ENCODE measurements around the gene FIS1.

DNA sequence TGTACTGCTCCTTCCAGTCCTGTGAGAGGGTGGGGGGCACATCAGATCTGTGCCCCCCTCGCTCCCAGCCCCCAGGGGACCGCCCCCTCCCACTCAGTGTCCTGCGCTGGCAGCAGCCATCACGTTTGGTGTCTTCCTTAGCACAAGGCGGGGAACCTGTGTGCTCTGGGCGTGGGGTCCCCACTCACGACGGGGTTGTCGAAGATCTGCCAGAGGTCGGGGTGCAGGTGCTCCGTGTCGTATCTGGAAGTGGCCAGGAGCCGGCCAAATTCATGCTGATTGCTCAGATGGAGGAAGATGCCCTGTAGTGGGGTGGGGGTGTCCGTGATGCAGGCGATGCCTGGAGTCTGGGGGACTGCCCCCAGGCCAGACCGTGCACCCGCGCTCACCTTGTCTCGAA, 34.7 kb downstream of the FIS1 start:
- TF ChIP-seq, protein P1, sequence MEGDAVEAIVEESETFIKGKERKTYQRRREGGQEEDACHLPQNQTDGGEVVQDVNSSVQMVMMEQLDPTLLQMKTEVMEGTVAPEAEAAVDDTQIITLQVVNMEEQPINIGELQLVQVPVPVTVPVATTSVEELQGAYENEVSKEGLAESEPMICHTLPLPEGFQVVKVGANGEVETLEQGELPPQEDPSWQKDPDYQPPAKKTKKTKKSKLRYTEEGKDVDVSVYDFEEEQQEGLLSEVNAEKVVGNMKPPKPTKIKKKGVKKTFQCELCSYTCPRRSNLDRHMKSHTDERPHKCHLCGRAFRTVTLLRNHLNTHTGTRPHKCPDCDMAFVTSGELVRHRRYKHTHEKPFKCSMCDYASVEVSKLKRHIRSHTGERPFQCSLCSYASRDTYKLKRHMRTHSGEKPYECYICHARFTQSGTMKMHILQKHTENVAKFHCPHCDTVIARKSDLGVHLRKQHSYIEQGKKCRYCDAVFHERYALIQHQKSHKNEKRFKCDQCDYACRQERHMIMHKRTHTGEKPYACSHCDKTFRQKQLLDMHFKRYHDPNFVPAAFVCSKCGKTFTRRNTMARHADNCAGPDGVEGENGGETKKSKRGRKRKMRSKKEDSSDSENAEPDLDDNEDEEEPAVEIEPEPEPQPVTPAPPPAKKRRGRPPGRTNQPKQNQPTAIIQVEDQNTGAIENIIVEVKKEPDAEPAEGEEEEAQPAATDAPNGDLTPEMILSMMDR (conservative IDR thresholded peaks at IDR 0.05; ENCODE audit: low read depth in 2 of 2): no peak
- TF ChIP-seq EZH2phosphoT487 (IDR thresholded peaks at IDR 0.05; ENCODE audit: unreplicated experiment): no peak
- TF ChIP-seq NANOG (IDR thresholded peaks at IDR 0.05; ENCODE audit: borderline replicate concordance): no peak
- TF ChIP-seq POLR2AphosphoS5 (IDR thresholded peaks at IDR 0.05; ENCODE audit: low read depth): no peak
- TF ChIP-seq EZH2 (IDR thresholded peaks at IDR 0.05; ENCODE audit: low read depth, unreplicated experiment): no peak
- TF ChIP-seq, protein P2, sequence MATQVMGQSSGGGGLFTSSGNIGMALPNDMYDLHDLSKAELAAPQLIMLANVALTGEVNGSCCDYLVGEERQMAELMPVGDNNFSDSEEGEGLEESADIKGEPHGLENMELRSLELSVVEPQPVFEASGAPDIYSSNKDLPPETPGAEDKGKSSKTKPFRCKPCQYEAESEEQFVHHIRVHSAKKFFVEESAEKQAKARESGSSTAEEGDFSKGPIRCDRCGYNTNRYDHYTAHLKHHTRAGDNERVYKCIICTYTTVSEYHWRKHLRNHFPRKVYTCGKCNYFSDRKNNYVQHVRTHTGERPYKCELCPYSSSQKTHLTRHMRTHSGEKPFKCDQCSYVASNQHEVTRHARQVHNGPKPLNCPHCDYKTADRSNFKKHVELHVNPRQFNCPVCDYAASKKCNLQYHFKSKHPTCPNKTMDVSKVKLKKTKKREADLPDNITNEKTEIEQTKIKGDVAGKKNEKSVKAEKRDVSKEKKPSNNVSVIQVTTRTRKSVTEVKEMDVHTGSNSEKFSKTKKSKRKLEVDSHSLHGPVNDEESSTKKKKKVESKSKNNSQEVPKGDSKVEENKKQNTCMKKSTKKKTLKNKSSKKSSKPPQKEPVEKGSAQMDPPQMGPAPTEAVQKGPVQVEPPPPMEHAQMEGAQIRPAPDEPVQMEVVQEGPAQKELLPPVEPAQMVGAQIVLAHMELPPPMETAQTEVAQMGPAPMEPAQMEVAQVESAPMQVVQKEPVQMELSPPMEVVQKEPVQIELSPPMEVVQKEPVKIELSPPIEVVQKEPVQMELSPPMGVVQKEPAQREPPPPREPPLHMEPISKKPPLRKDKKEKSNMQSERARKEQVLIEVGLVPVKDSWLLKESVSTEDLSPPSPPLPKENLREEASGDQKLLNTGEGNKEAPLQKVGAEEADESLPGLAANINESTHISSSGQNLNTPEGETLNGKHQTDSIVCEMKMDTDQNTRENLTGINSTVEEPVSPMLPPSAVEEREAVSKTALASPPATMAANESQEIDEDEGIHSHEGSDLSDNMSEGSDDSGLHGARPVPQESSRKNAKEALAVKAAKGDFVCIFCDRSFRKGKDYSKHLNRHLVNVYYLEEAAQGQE (IDR thresholded peaks at IDR 0.05; ENCODE audit: unreplicated experiment): no peak
- TF ChIP-seq CREB1 (CRISPR knock-in tag; IDR thresholded peaks at IDR 0.05; ENCODE audit: low read depth): no peak
- no peak for TF ChIP-seq ZNF331 (CRISPR knock-in tag; IDR thresholded peaks at IDR 0.05; ENCODE audit: low read depth)
- TF ChIP-seq STAT1 (IDR thresholded peaks at IDR 0.05; ENCODE audit: unreplicated experiment): no peak
- TF ChIP-seq JUNB (IDR thresholded peaks at IDR 0.05; ENCODE audit: unreplicated experiment): no peak
- no peak for TF ChIP-seq ZNF114 (CRISPR knock-in tag; IDR thresholded peaks at IDR 0.05)
- TF ChIP-seq, protein P3, sequence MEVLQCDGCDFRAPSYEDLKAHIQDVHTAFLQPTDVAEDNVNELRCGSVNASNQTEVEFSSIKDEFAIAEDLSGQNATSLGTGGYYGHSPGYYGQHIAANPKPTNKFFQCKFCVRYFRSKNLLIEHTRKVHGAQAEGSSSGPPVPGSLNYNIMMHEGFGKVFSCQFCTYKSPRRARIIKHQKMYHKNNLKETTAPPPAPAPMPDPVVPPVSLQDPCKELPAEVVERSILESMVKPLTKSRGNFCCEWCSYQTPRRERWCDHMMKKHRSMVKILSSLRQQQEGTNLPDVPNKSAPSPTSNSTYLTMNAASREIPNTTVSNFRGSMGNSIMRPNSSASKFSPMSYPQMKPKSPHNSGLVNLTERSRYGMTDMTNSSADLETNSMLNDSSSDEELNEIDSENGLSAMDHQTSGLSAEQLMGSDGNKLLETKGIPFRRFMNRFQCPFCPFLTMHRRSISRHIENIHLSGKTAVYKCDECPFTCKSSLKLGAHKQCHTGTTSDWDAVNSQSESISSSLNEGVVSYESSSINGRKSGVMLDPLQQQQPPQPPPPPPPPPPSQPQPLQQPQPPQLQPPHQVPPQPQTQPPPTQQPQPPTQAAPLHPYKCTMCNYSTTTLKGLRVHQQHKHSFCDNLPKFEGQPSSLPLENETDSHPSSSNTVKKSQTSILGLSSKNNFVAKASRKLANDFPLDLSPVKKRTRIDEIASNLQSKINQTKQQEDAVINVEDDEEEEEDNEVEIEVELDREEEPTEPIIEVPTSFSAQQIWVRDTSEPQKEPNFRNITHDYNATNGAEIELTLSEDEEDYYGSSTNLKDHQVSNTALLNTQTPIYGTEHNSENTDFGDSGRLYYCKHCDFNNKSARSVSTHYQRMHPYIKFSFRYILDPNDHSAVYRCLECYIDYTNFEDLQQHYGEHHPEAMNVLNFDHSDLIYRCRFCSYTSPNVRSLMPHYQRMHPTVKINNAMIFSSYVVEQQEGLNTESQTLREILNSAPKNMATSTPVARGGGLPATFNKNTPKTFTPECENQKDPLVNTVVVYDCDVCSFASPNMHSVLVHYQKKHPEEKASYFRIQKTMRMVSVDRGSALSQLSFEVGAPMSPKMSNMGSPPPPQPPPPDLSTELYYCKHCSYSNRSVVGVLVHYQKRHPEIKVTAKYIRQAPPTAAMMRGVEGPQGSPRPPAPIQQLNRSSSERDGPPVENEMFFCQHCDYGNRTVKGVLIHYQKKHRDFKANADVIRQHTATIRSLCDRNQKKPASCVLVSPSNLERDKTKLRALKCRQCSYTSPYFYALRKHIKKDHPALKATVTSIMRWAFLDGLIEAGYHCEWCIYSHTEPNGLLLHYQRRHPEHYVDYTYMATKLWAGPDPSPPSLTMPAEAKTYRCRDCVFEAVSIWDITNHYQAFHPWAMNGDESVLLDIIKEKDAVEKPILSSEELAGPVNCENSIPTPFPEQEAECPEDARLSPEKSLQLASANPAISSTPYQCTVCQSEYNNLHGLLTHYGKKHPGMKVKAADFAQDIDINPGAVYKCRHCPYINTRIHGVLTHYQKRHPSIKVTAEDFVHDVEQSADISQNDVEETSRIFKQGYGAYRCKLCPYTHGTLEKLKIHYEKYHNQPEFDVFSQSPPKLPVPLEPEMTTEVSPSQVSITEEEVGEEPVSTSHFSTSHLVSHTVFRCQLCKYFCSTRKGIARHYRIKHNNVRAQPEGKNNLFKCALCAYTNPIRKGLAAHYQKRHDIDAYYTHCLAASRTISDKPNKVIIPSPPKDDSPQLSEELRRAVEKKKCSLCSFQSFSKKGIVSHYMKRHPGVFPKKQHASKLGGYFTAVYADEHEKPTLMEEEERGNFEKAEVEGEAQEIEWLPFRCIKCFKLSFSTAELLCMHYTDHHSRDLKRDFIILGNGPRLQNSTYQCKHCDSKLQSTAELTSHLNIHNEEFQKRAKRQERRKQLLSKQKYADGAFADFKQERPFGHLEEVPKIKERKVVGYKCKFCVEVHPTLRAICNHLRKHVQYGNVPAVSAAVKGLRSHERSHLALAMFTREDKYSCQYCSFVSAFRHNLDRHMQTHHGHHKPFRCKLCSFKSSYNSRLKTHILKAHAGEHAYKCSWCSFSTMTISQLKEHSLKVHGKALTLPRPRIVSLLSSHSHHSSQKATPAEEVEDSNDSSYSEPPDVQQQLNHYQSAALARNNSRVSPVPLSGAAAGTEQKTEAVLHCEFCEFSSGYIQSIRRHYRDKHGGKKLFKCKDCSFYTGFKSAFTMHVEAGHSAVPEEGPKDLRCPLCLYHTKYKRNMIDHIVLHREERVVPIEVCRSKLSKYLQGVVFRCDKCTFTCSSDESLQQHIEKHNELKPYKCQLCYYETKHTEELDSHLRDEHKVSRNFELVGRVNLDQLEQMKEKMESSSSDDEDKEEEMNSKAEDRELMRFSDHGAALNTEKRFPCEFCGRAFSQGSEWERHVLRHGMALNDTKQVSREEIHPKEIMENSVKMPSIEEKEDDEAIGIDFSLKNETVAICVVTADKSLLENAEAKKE (CRISPR knock-in tag; IDR thresholded peaks at IDR 0.05): no peak
